NCI-H1930 (cell line): ENCODE results near the gene RNASE12.
"Not testable (repeated sequence)": the region's sequence is repeated elsewhere in the genome, so short reads cannot be mapped to it uniquely, and the experiment has no call there.

Source experiments
- DNase-seq, 2 experiments: peaks; one replicate each; lab custom pipeline; 2025; lab: John Stamatoyannopoulos, UW

RNASE12 gene

GRCh38 chr14:20578784-20579502 is 12.2 kb downstream of the RNASE12 start:
- DNase-seq, result no peak

- DNase-seq, result no peak
These were observed 12.9 kb downstream of the RNASE12 start for GRCh38 chr14:20578325-20578724.

- not testable (repeated sequence) for DNase-seq
These were observed 18.7 kb downstream of the RNASE12 start for GRCh38 chr14:20572382-20572990.

GRCh38 chr14:20570720-20571119 is 20.5 kb downstream of the RNASE12 start:
- DNase-seq, result not testable (repeated sequence)

DNA sequence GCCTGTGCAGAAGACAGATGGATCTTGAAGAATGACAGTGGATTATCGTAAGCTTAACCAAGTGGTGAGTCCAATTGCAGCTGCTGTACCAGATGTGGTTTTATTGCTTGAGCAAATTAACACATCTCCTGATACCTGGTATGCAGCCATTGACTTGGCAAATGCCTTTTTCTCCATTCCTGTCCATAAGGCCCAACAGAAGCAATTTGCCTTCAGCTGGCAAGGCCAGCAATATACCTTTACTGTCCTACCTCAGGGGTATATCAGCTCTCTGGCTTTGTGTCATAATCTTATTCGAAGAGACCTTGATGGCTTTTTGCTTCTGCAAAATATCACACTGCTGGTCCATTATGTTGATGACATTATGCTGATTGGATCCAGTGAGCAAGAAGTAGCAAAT is 21.3 kb downstream of the RNASE12 start:
- not testable (repeated sequence) for DNase-seq

GRCh38 chr14:20569066-20569465 is 22.1 kb downstream of the RNASE12 start:
- DNase-seq, result no peak

DNA sequence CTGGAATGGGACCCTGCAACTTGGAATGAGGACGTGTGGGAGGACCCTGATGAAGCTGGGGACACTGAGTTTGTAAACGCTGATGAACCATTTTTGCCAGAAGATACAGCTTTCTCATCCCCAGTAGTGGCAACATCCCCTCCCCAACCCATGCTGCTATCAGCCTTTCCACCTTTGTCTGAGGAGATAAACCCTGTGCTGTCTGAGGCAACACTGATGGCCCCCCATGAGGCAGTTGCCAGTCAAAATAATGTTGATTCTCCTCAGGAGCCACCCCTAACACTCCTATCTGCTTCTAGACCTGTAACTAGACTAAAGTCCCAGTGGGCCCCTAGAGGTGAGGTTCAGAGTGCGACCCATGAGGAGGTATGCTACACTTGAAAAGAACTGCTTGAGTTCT is 22.8 kb downstream of the RNASE12 start:
- DNase-seq, result no peak

- not testable (repeated sequence) for DNase-seq
These were observed 24.0 kb downstream of the RNASE12 start for GRCh38 chr14:20567199-20567598.

DNA sequence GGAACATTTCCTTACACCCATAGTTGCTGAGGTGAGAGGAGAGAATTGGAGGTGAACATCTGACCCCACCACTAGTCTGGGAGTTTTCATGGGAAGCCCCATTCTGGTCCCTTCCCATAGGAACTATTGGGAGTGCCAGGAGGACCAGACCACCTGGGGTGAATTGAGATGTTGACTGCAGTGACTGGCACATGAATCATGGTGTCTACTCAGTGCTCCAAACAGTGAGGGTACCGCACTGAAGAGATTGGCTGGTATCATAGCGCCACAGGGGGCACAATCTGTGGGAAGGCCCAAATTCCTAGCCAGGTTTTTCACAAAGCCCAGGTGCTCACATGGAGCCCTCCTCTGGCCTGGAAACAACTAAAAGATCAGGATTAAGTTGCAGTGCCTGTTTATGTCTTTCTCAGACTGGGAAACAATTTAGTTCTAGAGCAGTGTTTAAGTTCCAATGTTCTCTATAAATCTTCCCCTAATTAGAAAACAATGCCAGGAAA is 26.6 kb downstream of the RNASE12 start:
- no peak for DNase-seq

DNA sequence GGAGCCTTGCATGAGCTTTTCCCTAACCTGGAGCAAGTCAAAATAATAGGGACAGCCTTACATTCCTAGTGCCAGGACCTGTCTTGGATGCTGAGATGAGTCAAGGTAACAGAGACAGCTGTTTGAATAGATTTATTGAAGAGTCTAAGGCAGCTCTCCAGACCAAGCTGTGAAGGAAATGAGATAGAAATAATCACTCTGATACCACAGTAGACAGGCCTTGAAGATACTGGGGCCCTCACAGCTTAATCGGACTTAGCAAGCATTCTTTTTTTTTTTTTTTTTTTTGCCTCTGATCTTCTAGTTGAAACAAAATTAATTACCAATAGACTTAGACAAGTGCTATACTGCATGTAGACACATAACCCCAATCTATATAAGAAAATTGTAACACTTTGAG is 27.2 kb downstream of the RNASE12 start:
- no peak for DNase-seq

- no peak for DNase-seq
These were observed 30.2 kb downstream of the RNASE12 start, which contains the start of gene RNASE9 for GRCh38 chr14:20560961-20561360. RNASE9 (minus strand) TSS chr14:20561047.

DNA sequence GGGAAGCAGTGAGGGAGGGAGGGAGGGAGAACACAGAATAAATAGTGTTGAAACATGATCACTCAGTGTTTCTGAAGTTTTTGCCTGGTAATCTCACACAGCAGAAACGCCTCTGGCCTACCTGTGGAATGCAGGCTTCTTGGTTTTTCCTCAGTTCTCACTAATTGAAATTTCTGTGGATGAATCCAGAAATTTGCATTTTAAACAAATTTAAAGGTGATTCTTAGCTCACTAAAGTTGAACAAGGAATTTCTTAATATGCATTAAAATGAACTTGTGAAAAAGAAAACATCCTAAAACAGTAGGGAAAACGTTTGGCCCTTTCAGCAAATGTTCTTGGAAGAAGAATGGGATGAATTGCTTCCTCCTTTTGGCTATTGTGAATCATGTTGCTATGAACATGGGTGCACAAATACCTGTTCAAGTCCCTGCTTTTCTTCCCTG is 31.7 kb downstream of the RNASE12 start:
- DNase-seq, result no peak

GRCh38 chr14:20557212-20557542 is 34.0 kb downstream of the RNASE12 start:
- DNase-seq, result no peak

GRCh38 chr14:20556500-20557211 is 34.5 kb downstream of the RNASE12 start:
- no peak for DNase-seq

GRCh38 chr14:20555845-20556244 is 35.3 kb downstream of the RNASE12 start:
- DNase-seq, result no peak

DNA sequence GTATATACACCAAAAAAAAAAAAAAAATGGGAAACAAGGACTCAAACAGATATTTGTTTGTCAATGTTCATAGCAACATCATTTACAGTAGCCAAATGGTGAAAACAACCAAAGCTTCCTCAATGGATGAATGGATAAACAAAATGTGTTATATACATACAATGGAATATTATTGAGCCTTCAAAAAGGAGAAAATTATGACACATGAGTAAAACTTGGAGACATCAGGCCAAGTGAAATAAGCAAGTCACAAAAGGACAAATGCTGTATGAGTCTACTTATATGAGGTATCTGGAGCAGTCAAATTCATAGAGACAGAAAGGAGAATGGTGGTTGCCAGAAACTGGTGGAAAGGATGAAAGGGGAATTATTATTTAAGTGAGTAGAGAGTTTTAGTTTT is 38.2 kb downstream of the RNASE12 start:
- no peak for DNase-seq

DNA sequence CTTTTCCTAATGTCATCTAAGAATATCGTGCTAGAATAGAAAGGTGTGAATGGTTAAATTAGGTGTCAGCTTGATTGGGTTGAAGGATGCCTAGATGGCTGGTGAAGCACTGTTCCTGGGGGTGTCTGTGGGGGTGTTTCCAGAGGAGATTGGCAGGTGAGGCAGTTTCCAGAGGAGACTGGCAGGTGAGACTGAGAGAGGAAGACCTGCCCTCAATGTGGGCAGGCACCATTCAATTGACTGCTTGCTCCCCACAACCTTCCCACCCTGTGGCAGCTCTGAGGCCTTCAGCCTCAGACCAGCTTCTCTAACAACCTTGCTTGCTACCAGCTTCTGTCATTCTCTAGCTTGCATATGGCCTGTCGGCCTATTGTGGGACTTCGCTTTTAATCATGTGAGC is 39.6 kb downstream of the RNASE12 start:
- no peak for DNase-seq

DNA sequence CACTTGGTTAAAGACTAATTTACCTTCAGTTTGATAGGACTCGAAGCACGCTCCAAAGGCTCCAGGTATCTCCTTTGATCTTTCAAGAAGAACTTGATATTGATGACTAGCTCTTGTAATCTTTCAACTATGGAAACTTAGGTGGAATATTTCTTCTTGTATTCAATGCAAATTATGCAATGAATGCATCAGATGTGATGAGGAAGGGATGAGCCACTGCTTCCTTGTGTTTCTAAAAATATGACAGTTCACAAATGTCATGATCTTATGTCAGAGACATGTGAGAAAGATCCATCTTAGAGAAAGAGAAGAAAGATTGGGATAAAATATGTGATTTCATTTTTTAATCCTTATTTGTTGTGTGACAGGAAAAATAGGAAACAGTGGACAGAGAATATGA is 40.2 kb downstream of the RNASE12 start:
- DNase-seq, result no peak

GRCh38 chr14:20548414-20549158 is 42.6 kb downstream of the RNASE12 start:
- no peak for DNase-seq

- DNase-seq, result no peak
These were observed 44.3 kb downstream of the RNASE12 start for GRCh38 chr14:20546877-20547276.
